ENCODE data around the gene CKAP5. TPM values are rescaled to one million over a fixed set of nuclear protein-coding genes. Genes with fewer than 3 reads are reported as not detected.

Gene CKAP5
- 58.5 to 85.8 TPM (median 67.6 TPM) in 5 replicates for total RNA-seq (2022; extraction: Qiagen RNA extraction)

GRCh38 chr11:46845740-46846509 is at the start of gene CKAP5:
CKAP5 (minus strand) TSS chr11:46846280; CDS start chr11:46821231, 25,049 bp downstream.

GRCh38 chr11:46719048-46719542 is 127.0 kb downstream of the CKAP5 start, which contains the start of gene F2:
F2 (plus strand) TSS chr11:46719213; CDS start chr11:46719236, 23 bp downstream.

GRCh38 chr11:46700241-46701077 is 145.6 kb downstream of the CKAP5 start, which contains the start of the genes ARHGAP1 and ZNF408:
ARHGAP1 (minus strand) TSS chr11:46700619; CDS start chr11:46696107, 4,512 bp downstream.
ZNF408 (plus strand) TSS chr11:46701031; CDS start chr11:46701048, 17 bp downstream.

Other genes starting within 250 kb of the CKAP5 start
- 5.1 to 6.5 TPM (median 6.2 TPM) in 5 replicates for gene HARBI1, start 229.1 kb downstream of the CKAP5 start, total RNA-seq (2022; extraction: Qiagen RNA extraction)
- 46.8 to 59.2 TPM (median 56.1 TPM) in 5 replicates for gene ATG13, start 228.7 kb downstream of the CKAP5 start, total RNA-seq (2022; extraction: Qiagen RNA extraction)
- gene ARHGAP1, start 145.7 kb downstream of the CKAP5 start, total RNA-seq (2022; extraction: Qiagen RNA extraction): 55.2 to 60.4 TPM (median 57.5 TPM) in 5 replicates
- gene ZNF408, start 145.2 kb downstream of the CKAP5 start, total RNA-seq (2022; extraction: Qiagen RNA extraction): 17.1 to 21.2 TPM (median 18.0 TPM) in 5 replicates
- gene F2, start 127.1 kb downstream of the CKAP5 start, total RNA-seq (2022; extraction: Qiagen RNA extraction): 2.0 to 3.2 TPM (median 2.4 TPM) in 5 replicates
- 7.2 to 8.7 TPM (median 7.2 TPM) in 5 replicates for gene LRP4, start 72.3 kb upstream of the CKAP5 start, total RNA-seq (2022; extraction: Qiagen RNA extraction)
- gene CSTPP1, start 90.5 kb upstream of the CKAP5 start, total RNA-seq (2022; extraction: Qiagen RNA extraction): 25.5 to 36.7 TPM (median 30.6 TPM) in 5 replicates

All from A549 treated with CORT108297 at 1 μM for 4 hours (cell line).